ENCODE results near the gene SCGN.

Gene SCGN

GRCh38 chr6:25641377-25641776 is 10.6 kb upstream of the SCGN start:
- DNase-seq, result no peak

DNA sequence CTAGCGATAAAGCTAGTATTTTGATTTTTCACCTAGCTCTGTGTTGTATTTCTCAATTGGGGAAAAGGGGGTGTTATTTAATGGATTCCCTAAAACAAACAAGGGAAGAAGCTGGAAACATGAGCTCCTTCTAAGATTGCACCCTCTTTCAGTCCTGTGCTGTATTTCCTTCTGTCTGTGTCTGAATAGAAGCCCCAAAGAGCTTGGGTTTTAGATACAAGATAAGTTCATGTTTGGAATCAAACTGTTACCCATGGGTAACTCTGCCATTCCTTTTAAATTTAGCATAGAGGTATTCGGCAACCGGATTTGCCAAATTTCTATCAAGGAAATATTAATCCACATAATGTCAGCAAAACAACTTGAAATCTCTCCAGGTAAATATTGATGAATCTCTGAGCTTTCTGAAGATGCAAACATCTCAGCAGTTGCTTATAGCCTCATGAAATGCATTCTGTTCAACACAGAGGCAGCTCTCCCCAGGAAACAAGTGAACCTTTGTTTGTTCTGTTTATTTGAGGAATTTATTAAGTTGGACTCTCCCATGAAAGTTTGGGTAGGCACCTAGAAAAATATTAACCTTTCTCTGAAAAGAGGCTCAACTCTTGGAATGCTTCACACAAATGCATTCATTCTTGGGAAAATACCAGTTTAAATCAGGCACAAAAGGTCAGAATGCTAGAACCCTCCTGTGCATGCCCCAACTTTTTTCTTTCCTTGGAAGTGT is 9.9 kb upstream of the SCGN start:
- DNase-seq, result no peak

- no peak for DNase-seq
Observed at GRCh38 chr6:25642667-25643328, 9.2 kb upstream of the SCGN start.

DNA sequence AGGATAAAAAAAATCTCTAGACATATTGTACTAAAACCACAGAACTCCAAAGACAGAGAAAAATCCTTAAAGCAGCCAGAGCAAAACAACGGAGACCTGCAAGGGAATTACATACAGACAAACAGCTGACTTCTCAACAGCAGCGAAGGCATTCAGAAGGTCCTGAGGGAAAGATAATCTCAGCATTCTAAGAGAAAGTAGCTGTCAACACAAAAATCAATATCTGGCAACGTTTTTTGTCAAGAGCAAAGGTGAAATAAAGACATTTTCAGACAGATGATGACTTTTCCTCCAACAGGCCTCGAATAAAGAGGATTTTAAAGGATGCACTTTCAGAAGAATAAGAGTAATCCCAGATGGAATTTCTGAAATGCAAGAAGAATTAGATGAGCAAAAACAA is 6.1 kb upstream of the SCGN start:
- no peak for DNase-seq

DNA sequence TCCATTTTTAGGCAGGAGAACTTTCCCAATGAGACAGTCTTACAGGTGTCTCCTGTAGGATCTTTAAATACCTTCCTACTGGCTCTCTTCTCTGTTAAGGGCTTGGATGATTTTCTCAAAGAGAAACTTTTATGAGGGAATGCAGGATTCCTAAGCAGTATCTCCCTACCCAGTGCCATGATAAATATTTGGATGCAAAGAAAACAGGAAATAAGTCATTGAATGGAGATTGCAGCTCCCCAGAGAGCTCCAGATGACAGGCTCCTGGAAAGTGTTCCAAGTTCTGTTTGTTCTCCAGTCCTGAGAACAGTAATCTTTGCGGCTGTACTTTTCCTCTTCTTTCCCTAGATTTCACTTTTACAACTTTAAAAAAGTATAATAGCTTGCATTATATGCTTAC is 2.4 kb upstream of the SCGN start:
- no peak for DNase-seq

GRCh38 chr6:25655723-25656122 is 3.7 kb downstream of the SCGN start:
- DNase-seq, result no peak

GRCh38 chr6:25659633-25660368 is 7.8 kb downstream of the SCGN start:
- no peak for DNase-seq

- no peak for DNase-seq
Observed at GRCh38 chr6:25660512-25660911, 8.5 kb downstream of the SCGN start.

- no peak for DNase-seq
Observed at GRCh38 chr6:25661129-25661779, 9.2 kb downstream of the SCGN start.

DNA sequence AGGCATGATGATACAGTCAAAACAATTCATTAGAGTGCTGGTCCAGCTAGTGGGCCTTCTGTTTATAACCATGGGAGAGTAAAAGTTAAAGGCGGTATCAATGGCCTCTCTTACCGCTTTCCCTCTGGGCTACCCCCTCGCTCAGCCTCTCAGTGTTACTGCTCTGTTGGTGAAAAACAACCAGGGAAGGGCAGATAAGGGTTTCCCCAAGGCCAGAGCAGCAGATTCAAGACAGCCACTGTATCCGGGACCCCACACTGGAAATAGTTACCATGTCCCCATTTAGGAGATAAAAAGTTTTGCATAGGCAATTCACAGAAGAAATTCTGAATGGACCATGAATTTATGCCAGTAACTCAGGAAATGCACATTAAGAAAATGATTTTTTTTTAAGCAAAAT is 13.4 kb downstream of the SCGN start:
- DNase-seq, result no peak

DNA sequence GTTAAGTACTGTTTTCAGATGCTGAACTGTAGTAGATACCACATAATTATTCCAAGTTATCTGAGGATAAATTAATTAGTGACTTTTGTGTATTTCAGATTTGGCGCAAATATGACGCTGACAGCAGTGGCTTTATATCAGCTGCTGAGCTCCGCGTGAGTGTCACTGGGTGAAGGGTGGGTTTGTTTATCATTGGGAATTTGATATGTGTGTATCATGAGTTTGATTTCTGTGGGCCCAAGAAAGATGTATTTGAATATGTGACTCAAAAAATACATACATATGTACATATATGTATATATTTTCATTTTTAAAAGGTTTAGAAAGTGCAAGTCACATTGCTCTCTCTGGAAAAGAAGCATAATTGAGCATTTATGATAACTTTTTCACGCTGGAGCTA is 17.4 kb downstream of the SCGN start:
- no peak for DNase-seq

GRCh38 chr6:25670208-25670607 is 18.2 kb downstream of the SCGN start:
- no peak for DNase-seq

GRCh38 chr6:25670793-25671513 is 18.9 kb downstream of the SCGN start:
- DNase-seq, result no peak

GRCh38 chr6:25671652-25672051 is 19.6 kb downstream of the SCGN start:
- DNase-seq, result no peak

GRCh38 chr6:25675167-25675566 is 23.2 kb downstream of the SCGN start:
- DNase-seq, result no peak

DNA sequence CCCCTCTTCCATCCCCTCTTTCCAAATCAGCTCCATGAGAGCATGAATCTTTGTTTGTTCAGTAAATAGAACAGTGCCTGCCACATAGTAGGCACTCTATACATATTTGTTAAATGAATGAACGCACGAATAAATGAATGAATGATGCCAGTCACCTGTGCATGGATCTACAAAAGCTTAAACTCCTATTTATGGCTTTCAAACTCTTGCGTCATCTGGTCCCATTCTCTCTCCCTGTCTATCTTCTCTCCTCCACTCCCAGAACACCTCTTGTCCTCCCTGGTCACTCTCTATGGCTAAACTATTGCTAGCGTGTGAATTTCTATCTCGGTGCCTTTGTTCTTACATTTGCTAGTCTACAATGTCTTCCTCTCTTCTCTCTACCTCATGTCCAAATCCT is 24.8 kb downstream of the SCGN start:
- DNase-seq, result no peak

DNA sequence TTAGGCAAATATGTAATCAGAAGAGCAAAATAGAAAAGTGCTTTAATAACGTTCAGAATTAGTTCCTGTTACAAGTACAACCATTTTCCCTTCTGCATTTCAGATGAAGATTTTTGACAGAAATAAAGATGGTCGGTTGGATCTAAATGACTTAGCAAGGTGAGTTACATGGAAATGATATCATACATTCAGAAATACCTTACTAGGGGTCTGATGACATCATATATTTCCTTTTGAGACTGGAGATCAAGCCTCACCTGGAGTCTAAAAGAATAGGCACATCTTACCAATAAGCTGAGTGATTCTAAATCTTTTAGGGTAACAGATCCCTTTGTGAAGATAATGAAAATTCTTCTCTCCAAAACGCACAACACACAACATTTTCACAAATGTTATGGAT is 29.8 kb downstream of the SCGN start:
- DNase-seq, result no peak

DNA sequence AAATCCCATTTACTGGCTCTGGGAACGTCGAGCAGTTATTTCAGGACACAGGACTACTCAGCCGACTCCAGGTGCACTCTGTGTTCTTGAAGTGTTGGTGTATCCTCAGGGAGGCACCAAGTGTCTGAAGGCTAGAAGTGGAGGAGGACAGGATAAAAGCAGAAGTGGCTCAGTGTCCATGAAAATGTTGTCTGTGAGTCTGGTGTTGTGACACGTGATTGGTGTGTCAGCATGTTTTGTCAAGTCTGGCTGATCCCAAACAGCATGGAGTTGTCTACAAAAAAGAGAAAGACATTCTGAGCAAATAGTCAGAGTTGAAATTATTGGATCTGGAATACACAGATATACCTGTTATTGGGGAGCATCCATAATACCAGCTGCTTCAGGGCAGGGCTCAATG is 30.3 kb downstream of the SCGN start:
- no peak for DNase-seq

DNA sequence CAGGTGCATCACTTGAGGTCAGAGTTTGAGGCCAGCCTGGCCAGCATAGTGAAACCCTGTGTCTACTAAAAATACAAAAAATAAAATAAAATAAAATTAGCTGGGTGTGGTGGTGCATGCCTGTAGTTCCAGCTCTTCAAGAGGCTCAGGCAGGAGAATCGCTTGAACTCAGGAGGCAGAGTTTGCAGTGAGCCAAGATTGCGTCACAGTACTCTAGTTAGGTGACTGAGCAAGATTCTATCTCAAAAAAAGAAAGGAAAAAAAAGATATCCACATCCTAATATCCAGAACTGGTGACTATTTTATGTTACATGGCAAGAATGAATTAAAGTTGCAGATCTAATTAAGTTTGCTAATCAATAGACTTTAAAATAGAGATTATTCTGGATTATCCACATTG is 32.5 kb downstream of the SCGN start:
- DNase-seq, result no peak

DNA sequence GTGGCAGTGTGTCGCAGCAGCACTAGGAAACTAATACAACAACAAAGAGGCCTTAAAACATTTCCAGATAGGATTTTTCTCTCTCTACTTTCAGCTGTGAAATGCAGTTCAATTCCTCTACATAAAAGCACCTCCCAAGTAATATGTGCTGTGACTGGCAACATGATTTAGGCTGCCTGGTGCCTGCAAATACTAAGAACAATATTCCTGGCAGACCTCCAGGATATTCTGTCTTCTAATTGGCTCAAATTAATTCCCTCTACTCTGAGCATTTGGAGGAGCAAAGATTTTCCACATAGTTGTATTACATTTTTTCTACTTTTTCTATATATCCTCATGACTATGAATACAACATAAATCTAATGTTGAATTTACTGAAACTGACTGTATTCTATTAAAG is 33.2 kb downstream of the SCGN start:
- no peak for DNase-seq

- DNase-seq, result no peak
Observed at GRCh38 chr6:25685896-25686295, 33.9 kb downstream of the SCGN start.

DNA sequence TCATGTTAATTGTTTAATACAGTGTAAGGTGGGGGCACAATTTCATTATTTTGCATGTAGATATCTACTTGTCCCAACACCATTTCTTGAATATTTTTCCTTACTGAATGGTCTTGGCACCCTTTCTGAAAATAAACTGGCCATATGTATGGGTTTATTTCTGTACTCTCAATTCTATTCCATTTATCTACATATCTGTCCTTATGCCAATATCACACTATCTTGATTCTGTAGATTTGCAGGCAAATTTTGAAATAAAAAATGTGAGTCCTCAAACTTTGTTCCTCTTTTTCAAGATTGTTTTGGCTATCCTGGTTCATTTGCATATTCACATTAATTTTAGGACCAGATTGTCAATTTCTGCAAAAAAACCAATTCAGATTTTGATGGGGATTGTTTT is 34.8 kb downstream of the SCGN start:
- no peak for DNase-seq

DNA sequence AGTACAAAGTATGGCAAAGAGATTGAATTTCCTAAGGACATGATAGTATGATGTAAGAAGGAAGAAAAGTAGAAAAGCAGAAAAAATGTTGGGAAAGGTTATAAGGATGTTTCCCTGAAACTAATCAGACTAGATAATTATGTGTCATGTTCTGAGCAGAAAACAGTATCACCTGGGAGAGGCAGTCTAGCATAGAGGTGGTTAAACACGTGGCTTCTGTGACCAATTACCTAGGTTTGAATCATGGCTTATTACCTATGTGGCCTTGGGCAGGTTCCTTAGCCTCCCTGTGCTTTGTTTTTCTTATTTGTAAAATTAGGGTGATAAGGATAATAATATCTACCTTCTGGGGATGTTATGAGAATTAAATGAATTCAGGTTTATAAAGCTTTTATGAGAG is 38.0 kb downstream of the SCGN start:
- DNase-seq, result no peak
